PFSK-1 (cell line): ENCODE measurements around the gene ISG20L2.

Experiments used
- FOXP2 ChIP-seq: optimal IDR thresholded peaks from 2 replicates; pipeline ENCODE3; 2011; ENCODE audit warnings: borderline replicate concordance, control low read depth, inconsistent platforms; ENCODE audit not compliant: insufficient read depth; ENCODE audit errors: extremely low read length, extremely low read depth
- POLR2AphosphoS5 ChIP-seq: IDR thresholded peaks from 2 replicates; pipeline ENCODE4 v1.6.1; 2012; ENCODE audit warnings: low read depth, mild to moderate bottlenecking, control low read depth, low read length, moderate library complexity
- SIN3A ChIP-seq: IDR thresholded peaks from 2 replicates; pipeline ENCODE4 v1.6.1; 2012; ENCODE audit warnings: mild to moderate bottlenecking, low read length, moderate library complexity, borderline replicate concordance; ENCODE audit not compliant: insufficient read depth
- TAF1 ChIP-seq: IDR thresholded peaks from 2 replicates; pipeline ENCODE4 v1.6.1; 2012; ENCODE audit warnings: low read length, control low read depth, borderline replicate concordance; ENCODE audit not compliant: insufficient read depth
- TF ChIP-seq, protein P1 (sequence below), 2 experiments: IDR thresholded peaks; 2 replicates each; pipeline versions ENCODE4 v1.6.1 to v1.8.0; 2011 to 2012; ENCODE audit warnings: low read depth in 2 of 2, low read length in 2 of 2, control low read depth in 1 of 2, inconsistent platforms in 1 of 2, mild to moderate bottlenecking in 1 of 2, moderate library complexity in 1 of 2; ENCODE audit not compliant: insufficient read depth in 1 of 2

Gene ISG20L2

DNA sequence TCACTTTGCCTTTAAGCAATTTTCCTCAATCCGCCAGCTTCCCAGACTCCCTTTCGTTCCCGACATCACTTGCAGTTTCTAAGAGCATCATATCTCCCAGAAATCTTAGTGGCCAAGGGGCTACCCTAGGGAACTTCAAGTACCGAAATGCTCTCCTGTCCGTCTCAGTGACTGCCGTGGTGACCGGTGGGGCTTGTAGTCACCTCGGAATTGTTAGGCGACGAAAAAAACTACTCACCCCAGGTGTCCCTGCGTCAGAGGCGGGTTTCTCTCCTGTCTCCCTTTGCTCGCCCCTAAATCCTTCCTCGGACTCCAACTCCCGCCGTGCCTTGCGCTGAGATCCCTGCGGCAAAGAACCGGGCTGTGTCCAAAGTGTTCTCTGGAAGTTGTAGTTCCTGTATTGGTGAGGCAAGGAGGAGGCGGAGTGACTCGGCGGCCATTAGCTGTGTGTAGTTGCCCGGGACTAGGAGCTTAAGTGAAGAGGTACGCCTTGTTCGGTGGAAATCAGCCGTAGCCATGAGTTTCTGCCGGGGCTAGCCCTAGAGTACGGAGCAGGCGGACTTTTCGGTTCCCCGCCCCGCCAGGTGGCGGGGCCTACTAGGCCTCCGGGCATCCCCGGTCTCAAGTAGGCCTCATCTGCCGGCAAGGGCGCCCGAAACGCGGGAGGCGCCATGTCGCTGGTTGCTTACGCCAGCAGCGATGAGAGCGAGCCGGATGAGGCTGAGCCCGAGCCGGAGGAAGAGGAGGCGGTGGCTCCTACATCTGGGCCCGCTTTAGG is 38.7 kb upstream of the ISG20L2 start, which contains the start of gene PRCC:
Gene PRCC (plus strand): TSS at position 435 of the 778 bp plus-strand sequence. CDS start 237 bp downstream, at position 672.
- no peak for TF ChIP-seq FOXP2
- TF ChIP-seq TAF1, result peak; percentile 69; the same call in 1 of the 2 replicates
- TF ChIP-seq SIN3A, result peak; percentile 50; the same call in 1 of the 2 replicates

DNA sequence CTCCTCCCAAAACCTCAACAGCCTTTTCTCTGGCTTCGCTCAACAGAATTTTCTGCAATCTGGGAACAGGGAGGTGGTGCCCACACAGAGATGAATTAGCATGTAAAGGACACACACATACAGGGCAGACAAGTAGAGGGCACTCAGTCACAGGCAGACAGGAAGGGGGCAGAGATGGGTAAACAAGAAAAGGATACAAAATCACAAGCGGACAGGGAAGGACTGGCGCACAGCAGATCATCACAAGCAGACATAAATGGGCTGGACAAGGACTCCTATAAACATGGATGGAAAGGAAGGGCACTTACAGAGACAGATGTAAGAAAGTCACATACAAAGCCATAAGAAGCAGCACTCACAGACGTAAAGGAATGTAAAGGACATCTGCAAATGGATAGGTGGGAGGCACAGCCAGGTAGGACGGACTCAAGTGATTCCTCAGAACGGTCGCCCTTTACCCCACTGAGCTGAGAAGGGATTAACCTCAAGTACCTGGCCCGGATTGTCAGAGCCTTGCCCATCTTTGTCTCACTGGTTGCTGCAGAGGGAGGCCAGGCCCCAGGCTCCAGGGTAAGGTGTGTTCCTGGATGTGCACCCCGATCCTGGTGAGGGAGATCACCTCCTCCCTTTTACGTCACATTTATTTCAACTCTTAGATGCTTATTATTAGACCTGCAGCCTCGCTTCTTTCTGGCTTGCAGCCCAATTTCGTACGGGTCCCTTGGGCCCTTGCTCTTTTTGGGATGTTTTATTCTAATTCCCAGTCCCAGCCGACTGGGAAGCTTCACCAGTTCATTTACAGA is 37.9 kb upstream of the ISG20L2 start:
- TF ChIP-seq FOXP2 (no peak), SIN3A (peak; percentile 90; the same call in 1 of the 2 replicates), POLR2AphosphoS5 (peak; percentile 81), TAF1 (no peak)
- TF ChIP-seq, protein P1, sequence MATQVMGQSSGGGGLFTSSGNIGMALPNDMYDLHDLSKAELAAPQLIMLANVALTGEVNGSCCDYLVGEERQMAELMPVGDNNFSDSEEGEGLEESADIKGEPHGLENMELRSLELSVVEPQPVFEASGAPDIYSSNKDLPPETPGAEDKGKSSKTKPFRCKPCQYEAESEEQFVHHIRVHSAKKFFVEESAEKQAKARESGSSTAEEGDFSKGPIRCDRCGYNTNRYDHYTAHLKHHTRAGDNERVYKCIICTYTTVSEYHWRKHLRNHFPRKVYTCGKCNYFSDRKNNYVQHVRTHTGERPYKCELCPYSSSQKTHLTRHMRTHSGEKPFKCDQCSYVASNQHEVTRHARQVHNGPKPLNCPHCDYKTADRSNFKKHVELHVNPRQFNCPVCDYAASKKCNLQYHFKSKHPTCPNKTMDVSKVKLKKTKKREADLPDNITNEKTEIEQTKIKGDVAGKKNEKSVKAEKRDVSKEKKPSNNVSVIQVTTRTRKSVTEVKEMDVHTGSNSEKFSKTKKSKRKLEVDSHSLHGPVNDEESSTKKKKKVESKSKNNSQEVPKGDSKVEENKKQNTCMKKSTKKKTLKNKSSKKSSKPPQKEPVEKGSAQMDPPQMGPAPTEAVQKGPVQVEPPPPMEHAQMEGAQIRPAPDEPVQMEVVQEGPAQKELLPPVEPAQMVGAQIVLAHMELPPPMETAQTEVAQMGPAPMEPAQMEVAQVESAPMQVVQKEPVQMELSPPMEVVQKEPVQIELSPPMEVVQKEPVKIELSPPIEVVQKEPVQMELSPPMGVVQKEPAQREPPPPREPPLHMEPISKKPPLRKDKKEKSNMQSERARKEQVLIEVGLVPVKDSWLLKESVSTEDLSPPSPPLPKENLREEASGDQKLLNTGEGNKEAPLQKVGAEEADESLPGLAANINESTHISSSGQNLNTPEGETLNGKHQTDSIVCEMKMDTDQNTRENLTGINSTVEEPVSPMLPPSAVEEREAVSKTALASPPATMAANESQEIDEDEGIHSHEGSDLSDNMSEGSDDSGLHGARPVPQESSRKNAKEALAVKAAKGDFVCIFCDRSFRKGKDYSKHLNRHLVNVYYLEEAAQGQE (IDR thresholded peaks at IDR 0.05; ENCODE audit: insufficient read depth in 1 of 2, low read depth in 2 of 2, low read length in 2 of 2), result peak in 1 of 2 experiments; percentile 39; a peak in 1 of 4 replicates

DNA sequence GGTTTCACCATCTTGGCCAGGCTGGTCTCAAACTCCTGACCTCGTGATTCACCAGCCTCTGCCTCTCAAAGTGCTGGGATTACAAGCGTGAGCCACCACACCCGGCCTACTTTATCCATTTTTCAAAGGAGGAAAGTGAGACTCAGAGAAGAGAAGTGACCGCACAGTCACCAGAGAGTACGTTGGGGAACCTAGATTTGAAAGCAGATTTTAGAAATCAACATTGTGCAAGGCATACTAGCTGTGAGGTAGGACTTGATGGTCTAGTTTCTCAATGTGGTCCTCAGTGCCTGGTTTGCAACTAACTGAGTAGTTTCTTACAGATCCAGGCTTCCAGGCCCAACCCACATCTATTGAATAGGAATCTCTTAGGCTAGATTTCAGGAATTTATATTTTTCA is 37.1 kb upstream of the ISG20L2 start:
- TF ChIP-seq FOXP2 (no peak), POLR2AphosphoS5 (no peak), TAF1 (no peak), SIN3A (no peak)
- TF ChIP-seq, protein P1 (IDR thresholded peaks at IDR 0.05; ENCODE audit: insufficient read depth in 1 of 2, low read depth in 2 of 2, low read length in 2 of 2), result no peak

DNA sequence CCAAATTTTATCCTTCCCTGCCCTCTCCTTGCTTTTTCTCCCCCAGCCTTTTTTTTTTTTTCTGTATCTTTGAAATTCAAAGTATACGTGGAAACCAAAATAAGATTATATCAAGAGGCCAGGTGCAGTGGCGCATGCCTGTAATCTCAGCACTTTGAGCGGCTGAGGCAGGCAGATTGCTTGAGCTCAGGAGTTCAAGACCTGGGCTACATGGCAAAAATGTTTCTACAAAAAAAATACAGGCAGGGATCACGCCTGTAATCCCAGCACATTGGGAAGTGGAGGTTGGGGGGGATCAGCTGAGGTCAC is 32.2 kb upstream of the ISG20L2 start:
- TF ChIP-seq, protein P1 (IDR thresholded peaks at IDR 0.05; ENCODE audit: insufficient read depth in 1 of 2, low read depth in 2 of 2, low read length in 2 of 2), result no peak
- no peak for TF ChIP-seq TAF1
- no peak for TF ChIP-seq SIN3A

DNA sequence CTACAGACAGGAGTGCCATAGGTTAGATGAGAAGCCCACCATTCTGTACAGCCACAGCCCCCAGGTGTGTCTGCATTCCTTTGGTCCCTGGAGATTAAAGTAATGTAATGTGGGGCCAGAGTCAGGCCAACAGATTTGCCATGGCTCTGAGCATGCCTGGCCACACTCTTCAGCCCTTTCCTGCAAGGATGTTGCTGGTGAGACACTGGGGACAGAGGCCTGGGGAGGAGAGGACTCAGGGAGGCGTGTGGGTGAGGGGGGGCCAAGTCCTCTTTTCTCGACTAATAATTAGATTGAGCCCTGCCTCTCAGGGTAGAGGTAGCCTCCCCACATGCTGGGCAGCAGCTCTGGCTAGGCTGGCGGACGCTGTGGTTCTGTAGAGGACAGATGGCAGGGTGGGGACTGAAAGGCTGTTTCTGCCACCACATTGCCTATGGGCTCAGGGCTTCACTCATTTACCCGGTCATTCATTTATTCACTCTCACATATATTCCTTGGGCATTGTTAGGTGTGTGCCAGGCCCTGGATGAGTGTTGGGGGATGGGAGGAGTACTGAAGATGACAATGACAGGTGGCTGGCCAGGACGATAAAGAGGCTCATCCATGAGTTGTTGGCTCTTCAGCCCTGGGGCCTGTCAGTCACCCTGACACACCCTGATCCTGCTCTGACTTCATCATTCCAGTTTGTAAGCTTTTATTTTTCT is 31.7 kb upstream of the ISG20L2 start:
- TF ChIP-seq POLR2AphosphoS5, result no peak
- no peak for TF ChIP-seq FOXP2
- no peak for TF ChIP-seq TAF1
- no peak for TF ChIP-seq SIN3A
- TF ChIP-seq, protein P1 (IDR thresholded peaks at IDR 0.05; ENCODE audit: insufficient read depth in 1 of 2, low read depth in 2 of 2, low read length in 2 of 2), result no peak
